Activated CD4-positive, alpha-beta memory T cell treated with anti-CD3 and anti-CD28 coated beads for 36 hours (primary cell): ENCODE data around the gene WNT11. TPM values are rescaled to one million over a fixed set of nuclear protein-coding genes. Genes with fewer than 3 reads are reported as not detected.
A peak's percentile ranks its signal among the peaks of the same experiment; 100 is the strongest.

ENCODE experiments used
- CTCF ChIA-PET: fragments of 350-600 bp; sonication (Branson Sonifier 250); formaldehyde crosslinking; loops from one replicate; lab custom pipeline; 2021; ENCODE audit warnings: antibody characterized with exemption, inconsistent platforms; lab: Charles Lee
- POLR2A ChIA-PET: fragments of 350-600 bp; sonication (Branson Sonifier 250); formaldehyde crosslinking; loops from one replicate; lab custom pipeline; 2021; ENCODE audit warnings: antibody characterized with exemption; lab: Charles Lee
- DNase-seq: peaks from one replicate; pipeline ENCODE4 v3.0.0-alpha.2; 2020
- H3K27ac Mint-ChIP-seq: one replicate; pipeline ENCODE4 v1.8.0; 2021; ENCODE audit warnings: mixed read lengths
- H3K27me3 Mint-ChIP-seq: one replicate; pipeline ENCODE4 v1.8.0; 2021; ENCODE audit warnings: mixed read lengths
- H3K36me3 Mint-ChIP-seq: one replicate; pipeline ENCODE4 v1.8.0; 2021; ENCODE audit warnings: mixed read lengths
- H3K4me1 Mint-ChIP-seq: one replicate; pipeline ENCODE4 v1.8.0; 2021; ENCODE audit warnings: low read depth, mixed read lengths
- H3K4me3 Mint-ChIP-seq: one replicate; pipeline ENCODE4 v1.8.0; 2021; ENCODE audit warnings: mild to moderate bottlenecking, mixed read lengths
- H3K9me3 Mint-ChIP-seq: one replicate; pipeline ENCODE4 v1.8.0; 2021; ENCODE audit warnings: mixed read lengths
- intact Hi-C: fragments of 100-400 bp; cut with micrococcal nuclease; formaldehyde crosslinking; loops from one replicate; pipeline ENCODE4 v1.15.1; 2023
- total RNA-seq, 2 experiments: library from RNA; stranded (reverse); gene quantifications; one replicate each; pipeline ENCODE4 v1.2.3, GENCODE V29; 2021

Gene WNT11
- total RNA-seq = not detected

DNA sequence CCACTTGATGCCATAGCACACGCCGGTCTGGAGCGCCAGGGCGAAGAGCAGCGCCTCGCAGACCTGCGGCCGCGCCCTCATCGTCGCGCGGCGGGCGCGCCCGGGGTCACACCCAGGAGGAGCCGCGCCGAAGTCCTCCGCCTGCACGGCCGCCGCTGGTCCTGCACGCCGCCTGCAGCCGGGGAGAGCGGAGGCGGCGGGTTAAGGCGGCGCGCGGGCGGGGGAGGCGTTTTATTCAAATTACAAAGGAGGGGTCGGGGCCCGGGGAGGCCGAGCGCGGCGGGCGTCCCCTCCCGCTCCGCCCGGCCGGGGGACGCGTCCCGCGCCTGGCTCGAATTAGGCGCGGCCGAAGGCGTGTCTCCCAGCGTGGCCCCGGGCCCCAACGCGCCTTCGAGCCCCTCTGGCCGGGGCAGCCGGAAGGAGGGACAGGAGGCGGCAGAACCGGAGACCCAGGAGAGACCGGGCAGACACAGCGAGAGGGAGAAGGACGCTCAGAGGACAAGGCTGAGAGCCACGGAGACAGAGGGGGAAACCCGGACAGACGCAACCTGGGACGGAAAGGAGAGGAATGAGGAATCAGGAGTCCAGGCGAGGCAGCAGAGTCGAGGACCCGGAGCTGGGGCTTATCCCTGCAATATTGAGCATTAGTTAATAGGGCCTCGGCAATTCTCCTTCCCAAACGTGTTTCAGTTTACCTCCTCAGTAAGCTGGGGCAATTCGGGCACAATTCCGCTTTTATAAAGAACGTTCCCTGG lies at the start of gene WNT11:
Gene WNT11, minus strand, starts transcription at position 176 of the 755 bp plus-strand sequence. Its CDS starts 95 bp downstream, at position 81.
- POLR2A ChIA-PET = interaction anchor here (1.1 kb wide), 1 partner anchor 112 kb away, joined by 5 read pairs; no protein-coding TSS in a partner anchor
- peak within 1 kb of the TSS; percentile 66 for H3K4me3 Mint-ChIP-seq
- no peaks in the 10 kb centered on the region for H3K36me3 Mint-ChIP-seq

DNA sequence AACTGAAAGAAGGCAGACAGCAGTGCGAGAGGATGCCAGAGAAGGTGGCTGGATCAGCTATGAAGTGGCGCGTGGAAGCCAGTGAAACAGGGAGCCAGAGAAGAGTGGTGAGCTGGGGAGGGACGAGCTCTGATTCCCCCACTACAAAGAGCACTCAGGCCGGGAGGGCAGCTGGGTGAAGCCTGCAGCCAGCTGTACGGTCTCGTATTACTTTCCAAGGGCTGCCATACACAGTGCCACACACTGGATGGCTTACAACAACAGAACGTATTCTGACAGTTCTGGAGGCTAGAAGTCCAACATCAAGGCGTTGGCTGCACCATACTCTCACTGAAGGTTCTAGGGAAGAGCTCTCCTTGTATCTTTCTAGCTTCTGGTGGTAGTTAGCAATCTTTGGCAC lies 47.1 kb upstream of the WNT11 start:
- Mint-ChIP-seq H3K9me3 (peaks cover 18% of the 10 kb centered on the region), H3K4me3 (no peak overlapping the region), H3K36me3 (peaks cover 3% of the 10 kb centered on the region), H3K27me3 (peaks cover 3% of the 10 kb centered on the region), H3K27ac (no peak overlapping the region), H3K4me1 (no peaks in the 10 kb centered on the region)
- intact Hi-C loops = no loop called here
- ChIA-PET CTCF (no interaction called here), POLR2A (no interaction called here)
- DNase-seq = no peak

More for the DNA sequence above, at the start of gene WNT11:
- Mint-ChIP-seq H3K9me3 (no peaks in the 10 kb centered on the region), H3K27ac (no peak within 1 kb of the TSS), H3K4me1 (peaks cover 14% of the 10 kb centered on the region), H3K27me3 (peaks cover 43% of the 10 kb centered on the region)
- CTCF ChIA-PET = interaction anchor here (0.9 to 8.2 kb wide), 21 partner anchors 11 to 517 kb away, joined by 3 to 241 read pairs (median 14); no protein-coding TSS in a partner anchor
- peak; percentile 29 for DNase-seq
- intact Hi-C loops = loop anchor here (1.0 to 10.0 kb wide), 5 partner anchors 29 to 474 kb away; no protein-coding TSS in a partner anchor

DNA sequence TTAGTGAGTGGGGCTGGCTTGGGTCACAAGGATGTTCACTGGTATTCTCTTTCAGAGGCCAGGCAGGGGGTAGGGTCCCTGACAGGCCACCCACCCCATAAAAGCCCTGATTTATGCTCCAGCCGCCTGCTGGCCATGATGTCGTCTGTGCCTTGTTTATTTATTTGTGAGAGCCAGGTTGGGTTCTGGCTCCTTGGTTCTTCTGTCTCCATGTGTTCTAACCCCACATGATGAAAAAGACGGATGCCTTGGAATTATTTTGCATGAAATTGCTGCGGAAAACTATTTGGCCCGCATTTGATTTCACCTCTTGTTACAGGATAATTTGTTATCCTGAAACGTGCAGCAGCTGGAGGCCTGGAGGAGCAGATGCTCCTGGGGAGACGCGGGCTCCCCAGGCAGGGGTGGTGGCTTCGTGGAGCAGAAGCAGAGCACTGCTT lies 46.3 kb upstream of the WNT11 start:
- no peaks in the 10 kb centered on the region for H3K4me1 Mint-ChIP-seq
- H3K9me3 Mint-ChIP-seq = peaks cover 18% of the 10 kb centered on the region
- CTCF ChIA-PET = no interaction called here
- intact Hi-C loops = no loop called here
- peaks cover 3% of the 10 kb centered on the region for H3K27me3 Mint-ChIP-seq
- DNase-seq = no peak
- no peak overlapping the region for H3K27ac Mint-ChIP-seq
- POLR2A ChIA-PET = no interaction called here
- no peak overlapping the region for H3K4me3 Mint-ChIP-seq
- peaks cover 3% of the 10 kb centered on the region for H3K36me3 Mint-ChIP-seq

DNA sequence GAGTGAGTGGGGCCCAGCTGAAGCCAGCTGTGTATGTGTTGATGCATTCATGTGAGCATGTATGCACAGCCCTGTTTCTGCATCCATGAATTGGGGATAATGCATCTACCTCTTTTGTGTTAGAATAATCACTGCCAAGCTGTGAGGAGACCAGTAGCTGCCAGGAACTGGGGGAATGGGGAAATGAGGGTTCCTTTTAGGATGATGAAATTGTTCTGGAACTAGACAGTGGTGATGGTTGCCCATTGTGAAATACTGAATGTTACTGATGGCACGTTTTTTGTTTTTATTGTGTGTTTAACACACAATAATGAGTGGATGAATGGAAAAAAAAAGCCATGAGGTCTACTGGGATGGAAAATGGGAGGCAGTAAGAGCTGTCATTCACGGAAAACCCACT lies 45.3 kb upstream of the WNT11 start:
- H3K27me3 Mint-ChIP-seq = peaks cover 3% of the 10 kb centered on the region
- H3K36me3 Mint-ChIP-seq = peaks cover 3% of the 10 kb centered on the region
- no peak for DNase-seq
- H3K4me3 Mint-ChIP-seq = no peak overlapping the region
- no peaks in the 10 kb centered on the region for H3K4me1 Mint-ChIP-seq
- POLR2A ChIA-PET = no interaction called here
- CTCF ChIA-PET = no interaction called here
- peaks cover 18% of the 10 kb centered on the region for H3K9me3 Mint-ChIP-seq
- H3K27ac Mint-ChIP-seq = no peak overlapping the region
- intact Hi-C loops = no loop called here

DNA sequence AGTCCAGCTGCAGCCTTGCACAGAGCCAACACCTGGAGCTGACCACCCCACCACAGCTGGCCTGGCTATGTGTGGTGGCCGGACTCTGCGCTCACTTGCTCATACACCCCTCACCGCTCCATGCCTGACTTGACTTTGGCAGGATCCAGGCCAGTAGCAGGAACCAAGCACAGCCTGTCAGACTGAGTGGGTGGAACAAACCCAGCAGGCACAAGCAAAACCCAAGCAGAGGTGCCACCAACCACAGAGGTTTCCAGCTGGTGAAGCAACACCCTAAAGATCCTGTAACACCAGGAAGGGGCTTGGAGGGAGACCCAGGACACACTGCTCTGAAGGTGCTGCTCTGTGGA lies 44.9 kb upstream of the WNT11 start:
- Mint-ChIP-seq H3K36me3 (peaks cover 3% of the 10 kb centered on the region), H3K27ac (no peak overlapping the region), H3K4me1 (no peaks in the 10 kb centered on the region), H3K9me3 (peaks cover 18% of the 10 kb centered on the region), H3K4me3 (no peak overlapping the region), H3K27me3 (peaks cover 3% of the 10 kb centered on the region)
- intact Hi-C loops = no loop called here
- no peak for DNase-seq
- CTCF ChIA-PET = no interaction called here
- POLR2A ChIA-PET = no interaction called here

DNA sequence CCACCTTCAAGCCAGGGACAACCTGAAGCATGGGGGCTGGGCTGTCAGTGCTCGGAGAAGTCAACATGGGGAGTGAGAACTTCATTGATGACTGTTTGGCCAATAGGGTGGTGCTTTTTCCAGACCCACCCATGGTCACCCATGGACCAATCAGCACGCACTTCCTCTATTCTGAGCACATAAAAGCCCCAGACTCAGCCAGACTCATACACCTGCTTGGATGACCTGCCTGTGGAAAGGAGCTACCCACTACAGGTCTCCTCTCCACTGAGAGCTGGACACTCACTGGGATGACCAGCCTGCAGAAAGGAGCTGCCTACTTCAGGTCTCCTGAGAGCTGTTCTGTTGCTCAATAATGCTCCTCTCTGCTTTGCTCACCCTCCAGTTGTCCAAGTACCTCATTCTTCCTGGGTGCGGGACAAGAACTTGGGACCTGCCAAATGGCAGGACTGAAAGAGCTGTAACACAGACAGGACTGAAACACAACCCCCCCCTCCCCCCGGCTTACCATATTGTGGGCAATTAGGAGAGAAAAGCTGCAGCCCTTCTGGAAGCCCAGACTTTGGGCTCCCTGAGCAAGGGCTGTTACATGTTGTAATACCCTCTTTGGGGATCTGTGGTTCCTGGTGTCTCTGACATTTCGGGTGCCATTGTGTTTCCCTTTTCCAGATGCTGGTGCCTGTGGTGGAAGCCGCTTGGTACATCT lies 44.4 kb upstream of the WNT11 start:
- no peak for DNase-seq
- CTCF ChIA-PET = interaction anchor here (1.5 kb wide), 1 partner anchor 67 kb away, joined by 4 read pairs; no protein-coding TSS in a partner anchor
- Mint-ChIP-seq H3K36me3 (peaks cover 3% of the 10 kb centered on the region), H3K27me3 (peaks cover 3% of the 10 kb centered on the region), H3K9me3 (peaks cover 18% of the 10 kb centered on the region), H3K4me3 (no peak overlapping the region), H3K4me1 (no peaks in the 10 kb centered on the region), H3K27ac (no peak overlapping the region)
- intact Hi-C loops = no loop called here
- POLR2A ChIA-PET = no interaction called here

DNA sequence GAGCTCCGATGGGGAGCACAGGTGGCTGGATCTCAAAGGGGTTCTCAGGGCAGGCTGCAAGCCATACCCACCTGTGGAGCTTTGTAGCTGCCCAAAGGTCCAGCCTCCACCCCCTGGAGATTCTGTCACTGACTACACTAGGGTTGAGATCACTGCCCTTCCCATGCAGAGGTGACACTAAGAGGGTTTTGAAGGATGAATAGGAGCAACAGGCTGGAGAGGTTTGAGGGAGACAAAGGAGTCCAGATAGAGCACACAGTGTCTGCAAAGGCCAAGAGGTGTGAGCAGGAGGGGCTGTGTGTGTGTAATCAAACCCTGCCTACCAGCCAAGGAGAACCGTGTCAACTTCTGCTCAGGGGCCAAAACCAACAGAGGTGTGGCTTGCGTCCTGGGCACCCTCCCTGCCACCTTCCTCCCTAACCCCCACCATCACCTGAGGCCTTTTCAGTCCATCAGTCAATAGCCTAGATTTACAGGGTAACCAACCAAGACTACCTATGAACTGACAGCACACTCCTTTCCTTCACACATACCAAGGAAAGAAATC lies 43.0 kb upstream of the WNT11 start:
- Mint-ChIP-seq H3K36me3 (peaks cover 3% of the 10 kb centered on the region), H3K27ac (no peak overlapping the region), H3K4me1 (no peaks in the 10 kb centered on the region), H3K9me3 (peaks cover 18% of the 10 kb centered on the region), H3K4me3 (no peak overlapping the region), H3K27me3 (peaks cover 3% of the 10 kb centered on the region)
- CTCF ChIA-PET = interaction anchor here (1.2 to 1.5 kb wide), 2 partner anchors 68 to 97 kb away, joined by 3 to 4 read pairs; no protein-coding TSS in a partner anchor
- POLR2A ChIA-PET = no interaction called here
- no peak for DNase-seq
- intact Hi-C loops = no loop called here

DNA sequence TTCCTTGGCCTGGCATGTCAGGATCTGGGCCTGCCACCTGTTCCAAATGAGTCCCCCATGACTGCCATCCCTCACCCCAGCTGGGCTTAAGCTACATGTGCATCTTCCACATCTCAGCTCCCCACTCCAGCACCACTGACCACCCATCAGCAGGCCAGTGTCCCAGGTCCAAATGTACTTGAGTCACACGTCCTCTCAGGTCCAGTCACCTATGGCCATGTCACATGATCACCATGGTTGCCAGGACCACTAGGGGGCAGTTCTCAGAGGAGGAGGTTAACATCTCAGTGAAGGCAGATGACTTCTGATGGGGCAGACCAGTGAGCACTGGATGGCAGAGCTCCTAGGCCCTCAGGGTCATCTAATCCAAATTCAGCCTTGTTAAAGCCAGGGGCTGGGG lies 41.9 kb upstream of the WNT11 start:
- Mint-ChIP-seq H3K36me3 (peaks cover 3% of the 10 kb centered on the region), H3K27me3 (peaks cover 3% of the 10 kb centered on the region), H3K27ac (no peak overlapping the region), H3K9me3 (peaks cover 18% of the 10 kb centered on the region), H3K4me1 (no peaks in the 10 kb centered on the region), H3K4me3 (no peak overlapping the region)
- ChIA-PET POLR2A (no interaction called here), CTCF (interaction anchor here (1.1 to 1.9 kb wide), 2 partner anchors 8 to 40 kb away, joined by 4 read pairs; no protein-coding TSS in a partner anchor)
- DNase-seq = peak; percentile 18
- intact Hi-C loops = no loop called here

DNA sequence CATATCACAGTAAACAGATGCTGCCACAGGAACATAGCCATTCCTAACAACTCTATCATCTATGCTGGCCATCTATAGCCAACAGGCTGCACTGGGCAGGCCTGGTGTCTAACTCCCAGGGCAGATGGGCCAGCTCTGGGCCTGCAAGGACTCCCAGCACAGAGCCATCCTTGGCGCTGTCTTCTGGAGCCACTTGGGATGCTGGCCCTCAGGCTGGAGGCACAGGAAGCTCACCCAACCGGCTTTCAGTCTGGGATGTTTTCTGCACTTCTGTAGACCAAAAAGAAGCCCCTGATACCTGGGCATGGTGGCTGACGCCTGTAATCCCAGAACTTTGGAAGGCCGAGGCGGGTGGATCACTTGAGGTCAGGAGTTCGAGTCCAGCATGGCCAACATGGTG lies 40.8 kb upstream of the WNT11 start:
- ChIA-PET CTCF (interaction anchor here (0.6 to 1.9 kb wide), 2 partner anchors 38 to 94 kb away, joined by 3 to 4 read pairs; no protein-coding TSS in a partner anchor), POLR2A (no interaction called here)
- Mint-ChIP-seq H3K4me1 (no peaks in the 10 kb centered on the region), H3K4me3 (no peak overlapping the region), H3K36me3 (peaks cover 3% of the 10 kb centered on the region), H3K9me3 (peaks cover 18% of the 10 kb centered on the region), H3K27ac (no peak overlapping the region), H3K27me3 (peaks cover under 1% of the 10 kb centered on the region)
- intact Hi-C loops = no loop called here
- no peak for DNase-seq

DNA sequence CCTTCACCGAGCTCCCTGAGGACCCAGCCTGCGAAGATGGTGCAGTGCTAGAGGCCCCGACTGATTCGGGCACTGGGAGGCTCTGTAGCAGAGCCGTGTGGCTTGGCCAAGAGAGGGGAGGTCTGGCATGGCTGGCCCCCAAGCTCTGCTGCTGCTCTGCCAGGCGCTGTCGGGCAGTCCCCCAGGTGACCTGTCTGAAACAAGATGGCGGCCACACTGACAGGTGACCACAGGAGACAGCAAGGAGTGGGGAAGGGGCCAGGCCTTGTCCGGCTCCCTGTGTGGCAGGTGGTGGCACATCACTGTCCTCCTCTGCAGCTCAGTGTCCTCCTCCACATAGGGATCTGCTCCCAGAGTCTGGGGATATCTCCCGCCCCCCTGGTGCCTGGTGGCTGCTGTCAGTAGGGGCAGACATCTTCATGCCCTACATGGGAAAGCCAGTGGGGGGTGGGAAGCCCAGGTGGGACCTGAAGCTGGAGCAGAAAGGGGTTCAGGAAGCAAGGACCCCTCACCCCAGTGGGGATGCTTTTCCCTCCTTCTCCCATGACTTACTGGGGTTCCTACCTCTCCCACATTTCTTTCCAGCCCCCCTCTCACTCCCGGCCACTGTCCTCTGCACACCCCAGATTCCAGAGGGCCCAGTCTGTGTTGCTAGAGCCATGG lies 40.1 kb upstream of the WNT11 start:
- Mint-ChIP-seq H3K4me1 (no peaks in the 10 kb centered on the region), H3K4me3 (no peak overlapping the region), H3K27ac (no peak overlapping the region), H3K27me3 (no peaks in the 10 kb centered on the region), H3K36me3 (peaks cover under 1% of the 10 kb centered on the region), H3K9me3 (peaks cover 15% of the 10 kb centered on the region)
- ChIA-PET CTCF (interaction anchor here (0.6 to 1.9 kb wide), 2 partner anchors 38 to 94 kb away, joined by 3 to 4 read pairs; no protein-coding TSS in a partner anchor), POLR2A (no interaction called here)
- DNase-seq = no peak
- intact Hi-C loops = no loop called here

DNA sequence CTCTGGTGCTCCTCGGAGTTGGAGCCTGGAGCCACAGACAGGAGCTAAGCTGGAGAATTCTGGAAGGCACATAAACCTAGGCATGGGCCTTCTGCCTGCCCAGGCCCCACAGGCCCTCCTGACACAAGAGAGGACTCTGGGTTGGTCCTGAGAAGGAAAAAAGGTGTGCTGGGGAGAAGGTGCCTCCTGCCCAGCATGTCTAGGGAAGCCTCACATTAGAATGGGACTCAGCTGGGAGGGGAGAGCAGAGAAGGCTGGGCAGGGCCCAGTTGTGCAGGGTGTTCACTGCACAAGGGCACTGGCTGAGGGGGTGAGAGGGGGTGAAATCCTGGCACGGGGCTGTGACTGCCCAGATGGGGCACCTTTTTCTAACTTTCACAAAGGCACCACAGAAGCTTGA lies 39.4 kb upstream of the WNT11 start:
- CTCF ChIA-PET = interaction anchor here (0.8 to 1.4 kb wide), 2 partner anchors 37 to 38 kb away, joined by 3 read pairs; no protein-coding TSS in a partner anchor
- intact Hi-C loops = no loop called here

More for the DNA sequence above, 39.4 kb upstream of the WNT11 start:
- Mint-ChIP-seq H3K4me1 (no peaks in the 10 kb centered on the region), H3K27me3 (no peaks in the 10 kb centered on the region), H3K9me3 (peaks cover 9% of the 10 kb centered on the region), H3K27ac (no peak overlapping the region), H3K4me3 (no peak overlapping the region), H3K36me3 (no peaks in the 10 kb centered on the region)
- DNase-seq = no peak
- POLR2A ChIA-PET = no interaction called here
